NCI-H748 treated with DMSO at 0.1 percent for 48 hours (cell line): ENCODE data around the gene EFCAB5.
"Not testable (repeated sequence)": the region's sequence is repeated elsewhere in the genome, so short reads cannot be mapped to it uniquely, and the experiment has no call there.

Source experiments
- DNase-seq: peaks from one replicate; lab custom pipeline; 2025; lab: John Stamatoyannopoulos, UW

Gene EFCAB5

GRCh38 chr17:29935909-29936308, 5.5 kb upstream of the EFCAB5 start:
- not testable (repeated sequence) for DNase-seq

GRCh38 chr17:29936724-29937123, 4.7 kb upstream of the EFCAB5 start:
- DNase-seq = no peak

GRCh38 chr17:29945281-29945680, 3.8 kb downstream of the EFCAB5 start:
- no peak for DNase-seq

- DNase-seq = no peak
These were observed 7.2 kb downstream of the EFCAB5 start for GRCh38 chr17:29948448-29949215.

GRCh38 chr17:29949696-29950095, 8.3 kb downstream of the EFCAB5 start:
- DNase-seq = peak; percentile 60

GRCh38 chr17:29954405-29954804, 13.0 kb downstream of the EFCAB5 start:
- no peak for DNase-seq

- DNase-seq = no peak
These were observed 14.8 kb downstream of the EFCAB5 start for GRCh38 chr17:29956225-29956624.

GRCh38 chr17:29957488-29957887, 16.1 kb downstream of the EFCAB5 start:
- not testable (repeated sequence) for DNase-seq

- no peak for DNase-seq
These were observed 17.7 kb downstream of the EFCAB5 start for GRCh38 chr17:29958947-29959657.

GRCh38 chr17:29959658-29960337, 18.4 kb downstream of the EFCAB5 start:
- no peak for DNase-seq

- DNase-seq = no peak
These were observed 21.2 kb downstream of the EFCAB5 start for GRCh38 chr17:29962656-29963055.

GRCh38 chr17:29968271-29968670, 26.8 kb downstream of the EFCAB5 start:
- DNase-seq = no peak

GRCh38 chr17:29972277-29972676, 30.8 kb downstream of the EFCAB5 start:
- DNase-seq = peak; percentile 45

GRCh38 chr17:29973005-29973404, 31.6 kb downstream of the EFCAB5 start:
- DNase-seq = no peak

GRCh38 chr17:29977836-29978235, 36.4 kb downstream of the EFCAB5 start:
- no peak for DNase-seq

- DNase-seq = no peak
These were observed 38.8 kb downstream of the EFCAB5 start for GRCh38 chr17:29980261-29980660.

- DNase-seq = no peak
These were observed 41.7 kb downstream of the EFCAB5 start for GRCh38 chr17:29982991-29983653.

GRCh38 chr17:29996458-29996857, 55.0 kb downstream of the EFCAB5 start:
- DNase-seq = no peak

- DNase-seq = no peak
These were observed 58.7 kb downstream of the EFCAB5 start for GRCh38 chr17:30000001-30000754.

GRCh38 chr17:30000755-30001257, 59.4 kb downstream of the EFCAB5 start:
- no peak for DNase-seq

GRCh38 chr17:30002088-30002487, 60.7 kb downstream of the EFCAB5 start:
- no peak for DNase-seq
